Measurements from ENCODE around the gene HHAT. TPM values are rescaled to one million over a fixed set of nuclear protein-coding genes. Genes with fewer than 3 reads are reported as not detected.
A peak's percentile ranks its signal among the peaks of the same experiment; 100 is the strongest.

HHAT gene
- 0.67 TPM for polyA plus RNA-seq (2013, experiment 1 of 2)
- polyA plus RNA-seq (2013, experiment 2 of 2) = 0.87 TPM

GRCh38 chr1:210328746-210329503, at the start of gene HHAT:
Gene HHAT (plus strand): TSS chr1:210328902. CDS start chr1:210348976, 20,074 bp downstream.
- Histone ChIP-seq H4K8ac (ENCODE audit: low read depth, low read length) (peak within 1 kb of the TSS; percentile 67), H3K23ac (ENCODE audit: low read length) (no peak within 1 kb of the TSS), H3K4me2 (ENCODE audit: low read length) (peak within 1 kb of the TSS; percentile 65), H4K5ac (ENCODE audit: low read length) (no peak within 1 kb of the TSS), H3K27me3 (ENCODE audit: insufficient read depth, low read length, poor library complexity) (peaks cover 20% of the 10 kb centered on the region), H2BK15ac (replicated peaks; ENCODE audit: low read depth) (no peak within 1 kb of the TSS), H3K9ac (ENCODE audit: low read length) (peak within 1 kb of the TSS; percentile 73), H2AK5ac (ENCODE audit: low read length) (no peak within 1 kb of the TSS), H3K56ac (ENCODE audit: low read length) (peak within 1 kb of the TSS; percentile 90), H3K79me1 (ENCODE audit: low read length) (no peaks in the 10 kb centered on the region), H3K4me3 (ENCODE audit: low read length) (peak within 1 kb of the TSS; percentile 78), H2BK120ac (ENCODE audit: low read depth, low read length) (no peak within 1 kb of the TSS), H3K4me1 (ENCODE audit: control insufficient read depth, low read depth, low read length) (no peaks in the 10 kb centered on the region), H3K36me3 (ENCODE audit: control insufficient read depth, insufficient read depth, low read length) (no peaks in the 10 kb centered on the region), H2BK5ac (ENCODE audit: low read length) (no peak within 1 kb of the TSS), H3K79me2 (ENCODE audit: control insufficient read depth, insufficient read depth, low read length) (no peaks in the 10 kb centered on the region), H3K27ac (ENCODE audit: low read depth, low read length) (peak within 1 kb of the TSS; percentile 69), H3K18ac (ENCODE audit: low read length) (peak within 1 kb of the TSS; percentile 77), H3K4ac (ENCODE audit: low read depth, low read length) (peak within 1 kb of the TSS; percentile 0)
- DNase-seq = peak; percentile 72
- WGBS (ENCODE audit: extremely low coverage, insufficient coverage, low lambda C conversion rate) = no CpG with 5 or more reads among the region's 89 CpGs

- no peak overlapping the region for H2BK5ac ChIP-seq (ENCODE audit: low read length)
- no peak overlapping the region for H3K27ac ChIP-seq (ENCODE audit: low read depth, low read length)
- H2BK120ac ChIP-seq (ENCODE audit: low read depth, low read length) = no peak overlapping the region
- no peak overlapping the region for H3K56ac ChIP-seq (ENCODE audit: low read length)
- no peaks in the 10 kb centered on the region for H3K79me1 ChIP-seq (ENCODE audit: low read length)
- no peak for DNase-seq
- no peaks in the 10 kb centered on the region for H3K36me3 ChIP-seq (ENCODE audit: control insufficient read depth, insufficient read depth, low read length)
- no peak overlapping the region for H3K18ac ChIP-seq (ENCODE audit: low read length)
- WGBS (ENCODE audit: extremely low coverage, insufficient coverage, low lambda C conversion rate) = no CpG with 5 or more reads among the region's 5 CpGs
- H3K4me3 ChIP-seq (ENCODE audit: low read length) = no peak overlapping the region
- H3K79me2 ChIP-seq (ENCODE audit: control insufficient read depth, insufficient read depth, low read length) = no peaks in the 10 kb centered on the region
- H3K4me2 ChIP-seq (ENCODE audit: low read length) = no peak overlapping the region
- H3K9ac ChIP-seq (ENCODE audit: low read length) = no peak overlapping the region
- H3K4me1 ChIP-seq (ENCODE audit: control insufficient read depth, low read depth, low read length) = no peaks in the 10 kb centered on the region
- no peak overlapping the region for H3K4ac ChIP-seq (ENCODE audit: low read depth, low read length)
- H3K23ac ChIP-seq (ENCODE audit: low read length) = no peak overlapping the region
- H4K8ac ChIP-seq (ENCODE audit: low read depth, low read length) = no peak overlapping the region
- H2AK5ac ChIP-seq (ENCODE audit: low read length) = no peak overlapping the region
- no peaks in the 10 kb centered on the region for H3K27me3 ChIP-seq (ENCODE audit: insufficient read depth, low read length, poor library complexity)
- H4K5ac ChIP-seq (ENCODE audit: low read length) = no peak overlapping the region
- H2BK15ac ChIP-seq (replicated peaks; ENCODE audit: low read depth) = no peak overlapping the region
These were observed 48.5 kb upstream of the HHAT start for GRCh38 chr1:210280221-210280620.

GRCh38 chr1:210288116-210288515, 40.6 kb upstream of the HHAT start:
- WGBS (ENCODE audit: extremely low coverage, insufficient coverage, low lambda C conversion rate) = no CpG with 5 or more reads among the region's 4 CpGs
- Histone ChIP-seq H3K18ac (ENCODE audit: low read length) (no peak overlapping the region), H3K79me2 (ENCODE audit: control insufficient read depth, insufficient read depth, low read length) (no peaks in the 10 kb centered on the region)

GRCh38 chr1:210289248-210289647, 39.5 kb upstream of the HHAT start:
- Histone ChIP-seq H2BK5ac (ENCODE audit: low read length) (no peak overlapping the region), H2AK5ac (ENCODE audit: low read length) (no peak overlapping the region), H3K4me3 (ENCODE audit: low read length) (no peak overlapping the region), H3K79me1 (ENCODE audit: low read length) (no peaks in the 10 kb centered on the region), H4K8ac (ENCODE audit: low read depth, low read length) (no peak overlapping the region), H3K4me1 (ENCODE audit: control insufficient read depth, low read depth, low read length) (peaks cover 6% of the 10 kb centered on the region), H3K27ac (ENCODE audit: low read depth, low read length) (no peak overlapping the region), H3K4me2 (ENCODE audit: low read length) (no peak overlapping the region), H3K36me3 (ENCODE audit: control insufficient read depth, insufficient read depth, low read length) (no peaks in the 10 kb centered on the region), H3K56ac (ENCODE audit: low read length) (no peak overlapping the region), H3K9ac (ENCODE audit: low read length) (no peak overlapping the region), H3K4ac (ENCODE audit: low read depth, low read length) (no peak overlapping the region), H3K23ac (ENCODE audit: low read length) (no peak overlapping the region), H4K5ac (ENCODE audit: low read length) (no peak overlapping the region), H3K79me2 (ENCODE audit: control insufficient read depth, insufficient read depth, low read length) (no peaks in the 10 kb centered on the region), H2BK15ac (replicated peaks; ENCODE audit: low read depth) (no peak overlapping the region), H3K18ac (ENCODE audit: low read length) (no peak overlapping the region), H2BK120ac (ENCODE audit: low read depth, low read length) (no peak overlapping the region), H3K27me3 (ENCODE audit: insufficient read depth, low read length, poor library complexity) (no peaks in the 10 kb centered on the region)
- DNase-seq = no peak
- WGBS (ENCODE audit: extremely low coverage, insufficient coverage, low lambda C conversion rate) = no CpG with 5 or more reads among the region's 4 CpGs

More at GRCh38 chr1:210288116-210288515, 40.6 kb upstream of the HHAT start:
- no peak overlapping the region for H2BK15ac ChIP-seq (replicated peaks; ENCODE audit: low read depth)
- H2BK5ac ChIP-seq (ENCODE audit: low read length) = no peak overlapping the region
- no peak overlapping the region for H3K56ac ChIP-seq (ENCODE audit: low read length)
- no peak overlapping the region for H3K4ac ChIP-seq (ENCODE audit: low read depth, low read length)
- H3K27ac ChIP-seq (ENCODE audit: low read depth, low read length) = no peak overlapping the region
- H3K4me1 ChIP-seq (ENCODE audit: control insufficient read depth, low read depth, low read length) = peaks cover 6% of the 10 kb centered on the region
- no peak overlapping the region for H4K5ac ChIP-seq (ENCODE audit: low read length)
- no peak overlapping the region for H2AK5ac ChIP-seq (ENCODE audit: low read length)
- H3K36me3 ChIP-seq (ENCODE audit: control insufficient read depth, insufficient read depth, low read length) = no peaks in the 10 kb centered on the region
- H2BK120ac ChIP-seq (ENCODE audit: low read depth, low read length) = no peak overlapping the region
- H3K4me3 ChIP-seq (ENCODE audit: low read length) = no peak overlapping the region
- no peak for DNase-seq
- H3K23ac ChIP-seq (ENCODE audit: low read length) = no peak overlapping the region
- H4K8ac ChIP-seq (ENCODE audit: low read depth, low read length) = no peak overlapping the region
- H3K9ac ChIP-seq (ENCODE audit: low read length) = no peak overlapping the region
- H3K4me2 ChIP-seq (ENCODE audit: low read length) = no peak overlapping the region
- H3K27me3 ChIP-seq (ENCODE audit: insufficient read depth, low read length, poor library complexity) = no peaks in the 10 kb centered on the region
- no peaks in the 10 kb centered on the region for H3K79me1 ChIP-seq (ENCODE audit: low read length)

GRCh38 chr1:210291081-210291764, 37.5 kb upstream of the HHAT start:
- Histone ChIP-seq H3K23ac (ENCODE audit: low read length) (no peak overlapping the region), H2BK120ac (ENCODE audit: low read depth, low read length) (peak overlapping the region; percentile 21), H3K9ac (ENCODE audit: low read length) (no peak overlapping the region), H3K27ac (ENCODE audit: low read depth, low read length) (no peak overlapping the region), H2BK15ac (replicated peaks; ENCODE audit: low read depth) (peak overlapping the region; percentile 74), H3K4me1 (ENCODE audit: control insufficient read depth, low read depth, low read length) (peaks cover 13% of the 10 kb centered on the region), H3K79me2 (ENCODE audit: control insufficient read depth, insufficient read depth, low read length) (no peaks in the 10 kb centered on the region), H3K18ac (ENCODE audit: low read length) (peak overlapping the region; percentile 82), H3K27me3 (ENCODE audit: insufficient read depth, low read length, poor library complexity) (no peaks in the 10 kb centered on the region), H4K8ac (ENCODE audit: low read depth, low read length) (no peak overlapping the region), H3K79me1 (ENCODE audit: low read length) (no peaks in the 10 kb centered on the region), H3K4ac (ENCODE audit: low read depth, low read length) (no peak overlapping the region), H2AK5ac (ENCODE audit: low read length) (no peak overlapping the region), H4K5ac (ENCODE audit: low read length) (no peak overlapping the region), H3K4me2 (ENCODE audit: low read length) (no peak overlapping the region), H3K36me3 (ENCODE audit: control insufficient read depth, insufficient read depth, low read length) (no peaks in the 10 kb centered on the region), H3K56ac (ENCODE audit: low read length) (no peak overlapping the region), H2BK5ac (ENCODE audit: low read length) (no peak overlapping the region), H3K4me3 (ENCODE audit: low read length) (no peak overlapping the region)
- DNase-seq = no peak
- no CpG with 5 or more reads among the region's 8 CpGs for WGBS (ENCODE audit: extremely low coverage, insufficient coverage, low lambda C conversion rate)

Data from mesendoderm (in vitro differentiated cells).